KBM-7 (cell line): ENCODE measurements around the gene DRAXIN.
A peak's percentile ranks its signal among the peaks of the same experiment; 100 is the strongest.

Source experiments
- DNase-seq: peaks from one replicate; pipeline ENCODE4 v3.0.0-alpha.2; 2015
- in situ Hi-C: fragments of 300-500 bp; cut with MboI; formaldehyde crosslinking; loops from 2 replicates; pipeline ENCODE4 v1.14.3; 2020; ENCODE audit warnings: low sequenced_read_pairs, low pct_unique_long_range_greater_than_20kb, mixed read lengths

The DRAXIN gene

DNA sequence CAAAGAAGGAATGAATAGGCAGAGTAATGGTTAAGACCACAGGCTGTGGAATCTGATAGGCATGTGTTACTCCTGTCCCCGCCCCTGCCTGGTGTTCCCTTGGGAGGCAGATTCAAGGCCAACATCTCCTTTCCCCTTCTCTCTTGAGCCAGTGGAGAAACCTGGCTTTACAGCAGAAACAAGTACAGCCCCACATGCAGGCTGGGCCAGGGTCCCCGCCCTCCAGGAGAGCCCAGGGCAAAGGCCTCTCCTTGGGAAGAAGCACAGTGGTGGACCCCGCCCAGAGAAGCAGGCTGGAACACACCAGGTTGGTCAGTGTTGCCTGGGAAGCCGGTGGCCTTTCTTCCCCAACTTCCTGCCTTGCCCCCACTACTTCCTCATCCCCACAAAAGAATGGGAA is 77.3 kb downstream of the DRAXIN start:
- in situ Hi-C loops: no loop called here
- no peak for DNase-seq

DNA sequence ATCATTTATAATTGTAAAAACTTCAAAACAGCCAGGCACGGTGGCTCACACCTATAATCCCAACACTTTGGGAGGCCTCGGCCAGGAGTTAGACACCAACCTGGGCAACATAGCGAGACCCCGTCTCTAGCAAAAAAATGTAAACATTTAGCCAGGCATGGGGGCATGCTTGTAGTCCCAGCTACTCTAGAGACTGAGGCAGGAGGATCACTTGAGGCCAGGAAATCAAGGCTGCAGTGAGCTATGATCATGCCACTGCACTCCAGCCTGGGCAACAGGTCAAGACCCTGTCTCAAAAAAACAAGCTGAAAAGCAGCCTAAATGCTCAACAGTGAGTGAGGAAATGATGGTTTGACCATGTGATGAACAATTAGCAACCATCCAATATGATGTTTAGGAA is 77.8 kb downstream of the DRAXIN start:
- no peak for DNase-seq
- in situ Hi-C loops: no loop called here

DNA sequence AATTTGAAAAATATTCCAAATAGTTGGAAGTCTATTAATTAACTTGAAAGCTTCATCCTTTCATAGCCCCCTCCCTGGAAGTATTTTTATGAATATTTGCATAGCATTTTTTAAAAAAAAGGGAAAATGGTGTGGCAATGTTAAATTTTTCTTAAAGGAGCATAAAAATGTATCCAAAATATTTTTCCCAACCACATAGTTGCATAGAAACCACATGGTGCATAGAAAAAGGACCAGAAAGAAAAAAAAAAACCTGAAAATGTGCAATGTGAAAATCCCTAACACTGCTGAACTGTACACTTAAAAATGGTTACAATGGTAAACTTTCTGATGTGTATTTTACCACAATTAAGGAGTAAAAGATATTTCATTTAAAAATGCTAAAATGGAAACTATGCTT is 78.5 kb downstream of the DRAXIN start:
- DNase-seq: no peak
- in situ Hi-C loops: no loop called here

DNA sequence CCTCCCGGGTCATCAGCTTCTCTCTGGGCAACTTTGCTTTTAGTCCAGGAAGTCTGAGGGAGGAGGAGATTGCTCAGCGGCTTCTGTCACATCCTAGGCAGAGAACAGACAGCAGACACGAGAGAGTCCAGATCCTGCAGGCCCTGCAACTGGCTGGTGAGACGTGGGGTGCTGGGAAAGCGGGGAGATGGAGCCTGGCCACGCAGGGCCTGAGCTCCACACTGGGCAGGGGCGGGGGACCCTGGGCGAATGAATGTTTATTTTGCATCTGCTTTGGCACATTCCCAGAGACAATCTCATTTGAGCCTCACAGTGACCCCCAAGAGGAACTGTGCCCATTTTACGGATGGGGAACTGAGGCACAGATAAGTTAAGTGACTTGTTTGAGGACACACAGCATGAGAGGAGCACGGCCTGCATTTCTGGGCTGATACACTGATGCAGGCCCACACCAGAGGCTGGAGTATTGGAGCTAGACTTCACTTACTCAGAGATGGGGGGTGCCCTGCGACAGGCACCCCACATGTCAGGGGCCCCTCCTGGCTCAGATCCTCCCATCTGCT is 80.1 kb downstream of the DRAXIN start:
- no peak for DNase-seq
- in situ Hi-C loops: no loop called here

DNA sequence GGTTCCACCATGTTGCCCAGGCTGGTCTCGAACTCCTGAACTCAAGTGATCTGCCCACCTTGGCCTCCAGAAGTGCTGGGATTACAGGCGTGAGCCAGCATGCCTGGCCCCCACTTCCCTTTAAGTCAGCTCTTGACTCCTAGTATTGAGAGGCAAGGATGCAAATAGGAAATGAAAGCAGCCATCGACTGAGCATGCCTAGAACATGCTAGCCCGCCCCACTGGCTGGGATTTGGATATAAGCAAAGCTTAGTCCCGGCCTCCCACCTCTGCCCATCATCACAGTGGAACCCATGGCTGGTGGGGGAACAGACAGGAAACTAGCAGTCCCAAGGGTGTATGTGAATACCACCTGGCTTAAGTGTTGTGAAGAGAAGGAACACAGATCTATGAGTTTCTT is 80.9 kb downstream of the DRAXIN start:
- in situ Hi-C loops: no loop called here

DNA sequence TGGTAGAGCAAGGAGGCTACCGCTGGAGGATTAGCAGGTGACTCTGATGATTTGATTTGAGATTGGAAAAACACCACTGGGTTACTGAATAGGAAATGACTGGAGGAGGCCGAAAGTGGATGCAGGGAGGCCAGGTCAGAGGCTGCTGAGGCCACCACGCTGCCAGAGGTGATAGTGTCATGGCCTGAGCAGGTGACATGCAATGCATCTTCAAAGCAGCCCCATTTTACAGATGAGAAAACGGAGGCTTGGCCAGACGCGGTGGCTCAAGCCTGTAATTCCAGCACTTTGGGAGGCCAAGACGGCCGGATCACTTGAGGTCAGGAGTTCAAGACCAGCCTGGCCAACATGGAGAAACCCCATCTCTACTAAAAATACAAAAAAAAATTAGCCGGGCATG is 83.2 kb downstream of the DRAXIN start:
- DNase-seq: no peak
- in situ Hi-C loops: no loop called here

More for the DNA sequence above, 80.9 kb downstream of the DRAXIN start:
- peak; percentile 18 for DNase-seq
